GM19468 (cell line): ENCODE measurements around the gene ANKRD53.
"Not testable (repeated sequence)": the region's sequence is repeated elsewhere in the genome, so short reads cannot be mapped to it uniquely, and the experiment has no call there.

Source experiments
- ATAC-seq: cut with Tn5 transposase; IDR thresholded peaks from one replicate; pipeline ENCODE4 v1.9.1; 2021; ENCODE audit warnings: mild to moderate bottlenecking, moderate library complexity, moderate number of reproducible peaks; ENCODE audit not compliant: unreplicated experiment; ENCODE audit errors: extremely low read depth

ANKRD53 gene

DNA sequence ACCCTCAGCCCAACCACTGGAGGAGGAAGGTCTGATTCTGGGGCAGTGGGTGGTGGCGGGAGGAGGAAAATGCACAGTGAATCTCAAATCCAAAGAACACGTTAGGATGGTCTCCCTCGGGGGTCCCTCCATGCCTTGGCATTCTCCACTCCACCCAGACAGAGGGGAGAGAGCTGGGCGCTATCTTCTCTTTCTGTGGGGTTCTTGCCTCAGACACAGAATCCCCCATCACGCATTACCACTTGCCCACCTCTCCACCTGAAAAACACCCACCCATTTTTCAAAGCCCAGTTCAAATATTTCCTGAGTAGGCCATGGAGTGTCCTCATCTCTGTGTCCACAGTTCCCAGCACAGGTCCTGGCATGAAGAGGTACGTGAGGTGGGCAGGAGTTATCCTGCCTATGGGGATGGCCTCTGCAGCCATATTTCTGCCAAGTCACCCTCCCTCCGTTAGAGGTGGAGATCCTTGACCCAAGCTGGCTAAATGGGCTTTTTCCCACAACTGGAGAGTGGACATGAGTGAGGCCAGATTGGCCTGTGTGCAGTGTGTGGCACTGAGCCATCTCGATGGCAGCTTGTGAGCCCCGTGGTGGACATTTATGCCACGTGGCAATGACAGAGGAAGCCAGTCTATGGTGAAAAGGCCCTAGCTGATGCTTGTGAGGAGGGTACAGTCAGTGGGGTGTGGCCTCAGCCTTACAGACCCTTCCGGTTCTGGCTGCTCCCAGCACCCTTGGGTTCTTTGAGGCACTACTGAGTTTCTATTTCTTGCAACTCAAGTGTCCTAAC lies 25.7 kb downstream of the ANKRD53 start:
- no peak for ATAC-seq

DNA sequence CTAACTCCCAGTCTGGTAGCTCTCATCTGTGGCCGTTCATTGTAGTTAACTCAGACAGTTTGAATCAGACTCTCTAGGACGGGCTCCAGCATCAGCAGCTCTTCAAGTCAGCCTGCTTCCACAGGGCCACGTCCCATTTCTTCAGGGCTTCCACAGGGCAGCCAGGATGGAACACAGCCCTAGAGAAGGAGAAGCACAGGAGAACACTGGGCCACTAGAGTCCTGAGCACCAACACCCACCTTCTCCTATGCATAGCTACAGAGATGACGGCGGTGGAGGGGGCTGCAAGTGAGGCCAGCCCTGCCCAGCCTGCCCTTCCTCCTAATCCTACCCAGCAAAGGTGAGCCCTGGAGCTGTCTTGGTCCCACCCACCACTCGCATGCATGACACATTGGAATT lies 26.4 kb downstream of the ANKRD53 start:
- ATAC-seq, result no peak

DNA sequence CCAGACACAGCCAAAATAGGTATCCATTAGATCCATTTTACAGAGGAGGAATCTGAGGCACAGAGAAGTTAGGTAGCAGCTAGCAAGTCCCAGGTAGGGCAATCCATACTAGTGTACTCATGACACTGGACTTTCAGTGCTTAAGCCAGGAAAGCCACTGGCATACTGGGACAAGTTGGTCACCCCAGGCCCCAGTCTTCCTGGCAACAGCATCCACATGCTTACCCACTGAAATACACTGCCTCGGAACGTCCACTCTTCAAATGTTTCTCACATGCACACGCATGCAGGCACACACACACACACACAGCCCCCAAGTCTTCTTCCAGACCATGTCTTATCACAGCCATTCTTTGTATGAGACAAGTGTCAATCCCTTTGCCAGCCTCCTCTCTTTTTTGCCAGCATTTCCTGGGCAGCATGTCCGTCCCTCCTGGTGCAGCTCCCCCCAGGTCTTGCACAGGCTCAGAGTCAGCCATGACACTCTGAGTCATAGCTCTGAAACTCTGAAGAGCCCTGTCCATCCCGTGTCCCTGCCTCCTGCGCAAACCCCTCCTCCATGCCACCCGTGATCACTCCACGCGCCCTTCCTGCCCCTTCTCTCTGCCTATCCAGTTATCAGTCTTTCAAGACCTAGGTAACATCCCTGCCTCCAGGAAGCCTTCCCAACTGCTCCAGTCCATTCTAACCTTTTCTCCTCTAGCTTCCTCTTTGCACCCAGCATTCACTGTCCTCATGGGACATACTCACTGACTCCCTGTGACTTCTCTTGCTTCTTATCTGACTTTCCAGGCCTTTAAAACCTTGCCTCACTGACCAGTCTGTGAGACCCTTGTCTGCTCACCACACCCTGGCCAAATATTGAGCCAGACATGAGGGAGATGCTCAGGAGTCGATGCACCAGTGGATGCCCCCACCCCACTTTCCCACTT lies 27.1 kb downstream of the ANKRD53 start:
- ATAC-seq, result no peak

DNA sequence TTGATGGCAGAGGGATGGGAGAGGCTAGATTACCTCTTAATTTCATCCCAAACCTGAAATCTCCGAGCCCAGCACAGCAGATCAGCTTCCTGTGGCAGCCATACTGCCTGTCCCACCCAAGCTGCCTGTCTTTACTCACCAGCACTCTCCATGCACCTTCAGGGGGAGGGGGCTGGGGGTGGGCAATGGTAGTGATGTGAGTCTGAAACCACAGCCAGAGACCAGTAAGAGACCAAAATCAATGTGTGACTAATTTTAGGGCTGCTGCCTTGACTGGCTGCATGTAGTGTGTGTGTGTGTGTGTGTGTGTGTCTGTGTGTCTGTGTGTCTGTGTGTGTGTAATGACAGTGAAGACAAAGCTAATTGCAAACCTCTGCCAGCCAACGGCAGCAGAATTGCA lies 27.9 kb downstream of the ANKRD53 start:
- no peak for ATAC-seq

DNA sequence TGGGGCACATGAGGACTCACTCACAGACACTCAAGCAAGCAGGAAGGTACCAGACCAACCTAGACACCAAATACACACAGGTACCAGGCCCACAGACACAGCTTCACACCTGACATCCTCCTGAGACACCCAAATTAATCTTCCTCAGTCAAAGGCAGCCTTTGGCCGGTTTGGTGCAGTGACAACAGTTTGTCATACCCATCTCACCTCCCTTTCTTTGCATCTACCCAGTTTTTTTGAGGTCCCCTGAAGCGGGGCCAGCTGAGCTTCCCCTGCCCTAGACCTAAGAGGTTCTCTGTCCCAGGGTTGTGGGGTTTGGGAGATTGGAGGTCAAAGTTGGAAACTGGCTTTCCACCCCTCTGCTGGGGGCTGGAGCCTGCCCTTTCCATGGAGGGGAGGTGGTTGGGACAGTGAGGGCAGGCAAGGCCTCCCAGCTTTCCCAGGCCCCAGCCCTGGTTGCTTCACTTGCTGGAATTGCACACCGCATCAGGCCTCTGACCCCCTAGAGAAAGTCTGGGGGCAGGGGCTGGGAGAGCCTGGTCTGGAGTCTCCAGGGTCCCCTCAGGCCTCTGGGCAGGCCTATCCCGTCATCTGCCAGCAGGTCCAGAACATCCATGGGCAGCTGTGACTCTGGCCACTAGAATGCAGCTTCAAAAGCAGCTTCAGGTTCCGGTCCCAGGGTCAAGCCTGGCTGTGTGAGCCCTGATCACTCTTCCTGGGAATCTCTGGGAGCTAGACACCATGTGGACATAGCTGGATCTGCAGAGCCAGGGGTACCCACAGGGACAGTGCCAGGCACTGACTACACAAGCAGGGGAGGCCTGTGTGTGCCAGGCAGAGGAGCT lies 28.7 kb downstream of the ANKRD53 start:
- no peak for ATAC-seq

DNA sequence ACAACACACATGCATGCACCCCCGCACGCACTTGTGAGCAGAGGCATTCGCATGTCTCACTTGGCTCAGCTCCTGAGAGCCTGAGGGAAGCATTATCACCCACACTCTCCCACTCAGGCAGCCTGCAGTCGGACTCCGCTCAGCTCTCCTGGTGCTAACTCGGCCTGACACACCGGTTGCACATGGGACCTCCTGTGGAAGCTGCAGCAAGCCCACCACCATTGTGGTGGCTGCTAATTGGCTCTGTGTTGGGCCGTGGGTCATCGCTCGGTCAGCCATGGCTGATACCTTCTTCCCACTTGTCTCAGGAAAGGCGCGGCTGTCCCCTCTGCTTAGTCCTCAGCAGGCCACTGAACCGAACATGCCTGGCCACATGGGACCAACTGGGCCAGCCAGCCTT lies 29.9 kb downstream of the ANKRD53 start:
- ATAC-seq, result no peak

DNA sequence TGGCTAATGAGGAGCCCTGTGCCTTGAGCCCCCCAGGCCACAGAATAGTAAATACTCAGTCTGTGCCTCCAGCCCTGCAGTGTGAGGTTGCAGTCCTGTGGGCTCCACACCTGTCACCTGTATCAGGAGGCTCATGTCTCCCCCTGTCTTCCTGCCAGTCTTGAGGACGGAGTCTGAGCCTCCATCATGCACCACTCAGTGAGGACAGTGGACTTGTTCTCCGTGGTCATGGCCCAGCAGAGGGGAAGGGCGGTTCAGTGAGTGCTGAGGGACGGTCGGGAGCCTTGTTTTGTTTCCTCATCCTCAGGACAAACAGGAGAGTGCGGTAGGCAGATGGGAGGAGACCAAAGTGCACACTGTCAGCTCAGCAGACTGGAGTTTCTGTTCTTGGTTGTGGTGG lies 33.4 kb downstream of the ANKRD53 start:
- not testable (repeated sequence) for ATAC-seq

DNA sequence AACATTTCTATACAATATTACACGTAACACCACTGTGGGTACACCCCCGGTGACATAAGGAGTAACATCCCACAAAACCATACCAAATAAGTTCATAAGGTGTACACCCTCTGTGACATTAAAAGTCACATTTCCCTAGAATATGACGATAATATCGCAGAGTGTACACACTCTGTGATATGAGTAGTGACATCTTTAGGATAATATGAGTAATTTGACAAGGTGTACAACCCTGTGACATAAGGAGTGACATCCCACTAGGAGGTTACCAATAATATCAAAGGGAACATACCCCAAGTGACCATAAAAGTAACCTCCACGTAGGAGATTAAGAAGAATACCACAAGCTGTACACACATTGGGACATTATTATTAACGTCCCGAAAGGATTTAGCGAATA lies 40.2 kb downstream of the ANKRD53 start:
- ATAC-seq, result no peak

DNA sequence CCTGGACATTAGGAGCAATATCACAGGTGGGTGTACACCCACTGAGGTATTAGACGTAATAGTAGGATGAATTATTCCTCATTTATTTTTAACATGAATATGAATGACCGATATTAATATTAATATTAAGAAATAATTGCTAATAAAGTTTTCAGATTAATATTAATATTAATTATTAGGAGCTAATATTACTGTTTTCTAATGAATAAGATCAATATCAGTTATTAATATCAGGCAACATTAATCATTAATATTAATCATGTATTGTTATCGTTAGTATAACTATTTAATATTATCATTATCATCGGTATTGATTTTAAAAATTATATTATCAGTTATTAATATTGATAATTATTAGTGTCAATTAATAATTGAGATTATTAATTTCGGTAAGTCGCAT lies 41.6 kb downstream of the ANKRD53 start:
- ATAC-seq, result not testable (repeated sequence)

DNA sequence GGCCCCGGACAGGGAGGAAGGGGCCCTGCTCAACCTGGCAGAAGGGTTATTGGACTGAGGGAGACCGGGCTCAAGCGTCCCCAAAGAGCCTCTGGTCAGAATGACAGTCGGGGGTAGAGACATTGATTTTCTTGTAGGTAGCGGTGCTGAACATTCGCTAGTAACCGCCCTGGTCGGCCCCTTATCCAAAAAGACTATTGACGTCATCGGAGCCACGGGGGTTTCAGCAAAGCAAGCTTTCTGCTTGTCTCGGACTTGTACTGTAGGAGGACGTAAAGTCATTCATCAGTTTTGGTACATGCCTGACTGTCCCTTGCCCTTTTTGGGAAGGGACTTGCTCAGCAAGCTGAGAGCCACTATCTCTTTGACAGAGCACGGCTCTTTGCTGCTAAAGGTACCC lies 43.0 kb downstream of the ANKRD53 start:
- ATAC-seq, result not testable (repeated sequence)

DNA sequence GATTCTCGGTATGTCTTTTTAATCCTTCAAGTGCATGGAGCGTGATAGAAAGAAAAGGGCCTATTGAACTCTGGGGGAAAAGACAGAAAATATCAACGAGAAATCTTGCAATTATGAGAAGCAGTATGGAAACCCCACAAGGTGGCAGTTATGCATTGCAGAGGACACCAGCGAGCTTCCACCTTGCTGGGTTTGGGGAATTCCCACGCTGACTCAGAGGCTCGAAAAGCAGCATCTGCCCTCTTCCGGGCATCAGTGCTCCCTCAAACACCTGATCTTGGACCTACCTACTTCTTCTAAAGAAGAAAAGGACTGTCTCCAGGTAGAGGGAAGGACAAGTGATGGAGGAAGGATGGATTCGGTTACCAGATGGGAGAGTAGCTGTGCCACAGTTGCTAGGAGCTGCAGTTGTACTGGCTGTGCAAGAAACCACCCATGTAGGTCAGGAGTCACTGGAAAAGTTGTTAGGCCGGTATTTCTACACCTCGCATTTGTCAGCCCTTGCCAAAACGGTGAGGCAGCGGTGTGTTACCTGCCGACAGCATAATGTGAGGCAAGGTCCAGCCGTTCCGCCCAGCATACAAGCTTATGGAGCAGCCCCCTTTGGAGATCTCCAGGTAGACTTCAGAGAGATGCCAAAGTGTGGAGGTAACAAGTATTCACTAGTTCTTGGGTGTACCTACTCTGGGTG lies 45.3 kb downstream of the ANKRD53 start:
- not testable (repeated sequence) for ATAC-seq
